ENCODE measurements around the gene ZNF581.

DNA sequence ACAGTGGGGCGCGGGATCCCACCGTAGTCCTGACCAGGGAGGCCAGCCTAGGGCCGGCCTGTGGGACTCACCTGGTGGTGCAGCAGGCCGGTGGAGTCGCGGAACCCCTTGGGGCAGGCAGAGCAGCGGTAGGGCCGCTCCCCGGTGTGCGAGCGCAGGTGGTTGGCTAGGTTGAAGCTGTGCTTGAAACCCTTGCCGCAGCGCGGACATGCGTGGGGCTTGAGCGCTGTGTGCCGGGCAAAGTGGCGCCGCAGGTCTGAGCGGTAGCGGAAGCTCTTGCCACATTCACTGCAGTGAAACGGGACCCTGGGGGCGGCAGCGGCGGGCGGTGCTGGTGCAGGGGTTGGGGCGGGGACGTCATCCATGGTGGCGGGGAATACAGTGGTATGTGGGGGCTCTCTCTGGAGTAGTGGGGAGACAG is 45.9 kb upstream of the ZNF581 start:
- TF ChIP-seq SUZ12 (IDR thresholded peaks at IDR 0.05) = no peak
- no peak for TF ChIP-seq FOXA1 (IDR thresholded peaks at IDR 0.05)
- no peak for TF ChIP-seq FOXK2 (IDR thresholded peaks at IDR 0.05)

All from HEK293T (cell line).